ENCODE results near the gene HEXIM1. TPM values are rescaled to one million over a fixed set of nuclear protein-coding genes. Genes with fewer than 3 reads are reported as not detected.
A peak's percentile ranks its signal among the peaks of the same experiment; 100 is the strongest.

HEXIM1 gene
- total and polyA plus RNA-seq, 2 experiments from 2014 or later: 9.2 to 10.9 TPM

DNA sequence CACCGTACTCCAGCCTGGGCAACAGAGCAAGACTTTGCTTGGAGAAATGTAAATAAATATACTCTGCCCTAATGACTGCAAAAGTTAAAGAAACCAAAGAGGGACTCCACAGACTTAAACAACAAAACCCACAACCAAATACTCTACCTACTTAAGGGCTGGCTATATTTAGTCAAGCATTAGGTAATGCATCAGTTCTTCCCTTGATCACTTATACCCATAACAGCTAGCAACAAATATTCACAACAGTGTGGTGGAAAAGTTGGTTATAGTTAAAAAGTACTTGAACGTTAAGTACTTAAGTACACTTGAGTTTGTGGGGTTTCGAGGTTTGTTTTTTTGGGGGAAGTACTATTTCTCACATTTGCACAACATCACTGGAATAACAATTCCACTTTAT lies 8.0 kb downstream of the HEXIM1 start:
- Histone ChIP-seq H4K20me1 (replicated peaks; ENCODE audit: insufficient read depth) (peaks cover 5% of the 10 kb centered on the region; the same call in 1 of the 2 replicates), H3K36me3 (ENCODE audit: insufficient read depth) (no peaks in the 10 kb centered on the region), H3K9me2 (ENCODE audit: insufficient read depth) (no peaks in the 10 kb centered on the region), H3K4me2 (no peak overlapping the region), H3F3A (replicated peaks; ENCODE audit: low read depth) (peaks cover 8% of the 10 kb centered on the region; the same call in 1 of the 2 replicates), H3K27me3 (ENCODE audit: insufficient read depth) (no peaks in the 10 kb centered on the region), H3K79me2 (replicated peaks; ENCODE audit: insufficient read depth) (peaks cover 18% of the 10 kb centered on the region), H3K4me1 (ENCODE audit: insufficient read depth) (peaks cover 11% of the 10 kb centered on the region), H3K4me3 (no peak overlapping the region), H3K27ac (ENCODE audit: low read depth) (no peak overlapping the region), H2AFZ (no peak overlapping the region)
- Mint-ChIP-seq H3K27me3 (ENCODE audit: insufficient read depth, low read depth, poor library complexity) (peaks cover 6% of the 10 kb centered on the region), H3K36me3 (ENCODE audit: low read depth) (peaks cover 6% of the 10 kb centered on the region; the same call in 2 of the 3 replicates), H3K27ac (no peak overlapping the region), H3K9me3 (no peaks in the 10 kb centered on the region), H3K4me1 (peaks cover 24% of the 10 kb centered on the region), H3K4me3 (no peak overlapping the region)
- no peak for ATAC-seq
- no peak for DNase-seq (ENCODE audit: low spot score)
- TF ChIP-seq, protein P1, sequence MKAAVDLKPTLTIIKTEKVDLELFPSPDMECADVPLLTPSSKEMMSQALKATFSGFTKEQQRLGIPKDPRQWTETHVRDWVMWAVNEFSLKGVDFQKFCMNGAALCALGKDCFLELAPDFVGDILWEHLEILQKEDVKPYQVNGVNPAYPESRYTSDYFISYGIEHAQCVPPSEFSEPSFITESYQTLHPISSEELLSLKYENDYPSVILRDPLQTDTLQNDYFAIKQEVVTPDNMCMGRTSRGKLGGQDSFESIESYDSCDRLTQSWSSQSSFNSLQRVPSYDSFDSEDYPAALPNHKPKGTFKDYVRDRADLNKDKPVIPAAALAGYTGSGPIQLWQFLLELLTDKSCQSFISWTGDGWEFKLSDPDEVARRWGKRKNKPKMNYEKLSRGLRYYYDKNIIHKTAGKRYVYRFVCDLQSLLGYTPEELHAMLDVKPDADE (IDR thresholded peaks at IDR 0.05): no peak

DNA sequence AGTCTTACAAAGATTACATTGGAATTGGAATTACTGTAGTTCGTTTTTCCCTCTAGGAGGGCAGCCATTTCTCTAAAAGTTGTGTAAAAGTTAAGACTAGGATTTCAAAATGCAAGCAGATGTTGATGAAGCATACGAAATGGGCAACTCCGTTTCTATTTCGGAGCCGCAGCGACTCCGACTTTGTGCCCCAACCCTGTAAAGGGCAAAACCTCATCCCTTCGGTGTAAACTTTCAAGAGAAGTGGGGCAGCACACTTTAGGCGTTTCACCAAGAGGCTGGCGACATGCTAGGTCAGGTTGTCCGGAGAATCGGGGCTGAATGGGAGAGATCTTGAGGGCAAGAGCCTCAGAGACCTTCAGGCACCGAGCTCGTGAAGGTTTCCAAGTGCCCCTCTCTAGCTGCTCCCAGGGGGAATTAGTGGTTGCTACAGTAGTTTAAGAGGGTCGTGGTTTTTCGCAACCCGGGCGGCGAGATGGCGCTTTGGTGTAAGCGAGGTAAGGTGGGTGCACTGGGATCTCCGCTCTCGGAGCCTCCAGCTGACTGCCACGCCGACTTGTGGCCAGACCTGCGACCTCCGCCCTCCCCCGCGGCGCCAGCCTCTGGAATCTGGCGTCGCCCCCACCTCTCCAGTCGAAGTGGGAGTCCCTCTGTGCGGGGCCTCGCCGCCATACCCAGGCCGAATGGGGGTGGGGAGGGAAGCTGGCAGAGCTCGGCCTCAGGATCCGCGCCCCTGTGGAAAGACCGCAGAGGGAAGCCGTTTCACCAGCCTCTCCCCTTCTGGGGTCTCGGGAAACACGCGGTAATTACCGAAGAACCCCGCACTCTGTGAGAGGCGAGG lies 12.4 kb downstream of the HEXIM1 start:
- Histone ChIP-seq H3K36me3 (ENCODE audit: insufficient read depth) (no peaks in the 10 kb centered on the region), H3K79me2 (replicated peaks; ENCODE audit: insufficient read depth) (peaks cover 13% of the 10 kb centered on the region), H3K9me2 (ENCODE audit: insufficient read depth) (no peaks in the 10 kb centered on the region), H3K4me2 (peak overlapping the region; percentile 95), H3K4me1 (ENCODE audit: insufficient read depth) (peaks cover 7% of the 10 kb centered on the region), H2AFZ (no peak overlapping the region), H3F3A (replicated peaks; ENCODE audit: low read depth) (peaks cover 9% of the 10 kb centered on the region), H3K27me3 (ENCODE audit: insufficient read depth) (no peaks in the 10 kb centered on the region), H4K20me1 (replicated peaks; ENCODE audit: insufficient read depth) (no peaks in the 10 kb centered on the region), H3K4me3 (peak overlapping the region; percentile 86), H3K27ac (ENCODE audit: low read depth) (peak overlapping the region; percentile 89)
- H3K27ac Mint-ChIP-seq: peak overlapping the region; percentile 98
- H3K27me3 Mint-ChIP-seq (ENCODE audit: insufficient read depth, low read depth, poor library complexity): peaks cover 10% of the 10 kb centered on the region
- TF ChIP-seq, protein P2, sequence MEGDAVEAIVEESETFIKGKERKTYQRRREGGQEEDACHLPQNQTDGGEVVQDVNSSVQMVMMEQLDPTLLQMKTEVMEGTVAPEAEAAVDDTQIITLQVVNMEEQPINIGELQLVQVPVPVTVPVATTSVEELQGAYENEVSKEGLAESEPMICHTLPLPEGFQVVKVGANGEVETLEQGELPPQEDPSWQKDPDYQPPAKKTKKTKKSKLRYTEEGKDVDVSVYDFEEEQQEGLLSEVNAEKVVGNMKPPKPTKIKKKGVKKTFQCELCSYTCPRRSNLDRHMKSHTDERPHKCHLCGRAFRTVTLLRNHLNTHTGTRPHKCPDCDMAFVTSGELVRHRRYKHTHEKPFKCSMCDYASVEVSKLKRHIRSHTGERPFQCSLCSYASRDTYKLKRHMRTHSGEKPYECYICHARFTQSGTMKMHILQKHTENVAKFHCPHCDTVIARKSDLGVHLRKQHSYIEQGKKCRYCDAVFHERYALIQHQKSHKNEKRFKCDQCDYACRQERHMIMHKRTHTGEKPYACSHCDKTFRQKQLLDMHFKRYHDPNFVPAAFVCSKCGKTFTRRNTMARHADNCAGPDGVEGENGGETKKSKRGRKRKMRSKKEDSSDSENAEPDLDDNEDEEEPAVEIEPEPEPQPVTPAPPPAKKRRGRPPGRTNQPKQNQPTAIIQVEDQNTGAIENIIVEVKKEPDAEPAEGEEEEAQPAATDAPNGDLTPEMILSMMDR (conservative IDR thresholded peaks at IDR 0.05; ENCODE audit: low read depth in 2 of 2): peak; percentile 31 to 56; a peak in 3 of 4 replicates
- TF ChIP-seq CREB1 (CRISPR knock-in tag; IDR thresholded peaks at IDR 0.05; ENCODE audit: low read depth): no peak
- peak; percentile 51; the same call in 1 of the 2 replicates for TF ChIP-seq POLR2AphosphoS5 (IDR thresholded peaks at IDR 0.05; ENCODE audit: low read depth)
- H3K36me3 Mint-ChIP-seq (ENCODE audit: low read depth): peaks cover 12% of the 10 kb centered on the region
- peak overlapping the region; percentile 95 for H3K4me3 Mint-ChIP-seq
- peak; percentile 78 for ATAC-seq
- H3K9me3 Mint-ChIP-seq: no peaks in the 10 kb centered on the region
- peak; percentile 95 for DNase-seq (ENCODE audit: low spot score)
- H3K4me1 Mint-ChIP-seq: peaks cover 26% of the 10 kb centered on the region
